ENCODE data around the gene POLR2C.

The POLR2C gene

DNA sequence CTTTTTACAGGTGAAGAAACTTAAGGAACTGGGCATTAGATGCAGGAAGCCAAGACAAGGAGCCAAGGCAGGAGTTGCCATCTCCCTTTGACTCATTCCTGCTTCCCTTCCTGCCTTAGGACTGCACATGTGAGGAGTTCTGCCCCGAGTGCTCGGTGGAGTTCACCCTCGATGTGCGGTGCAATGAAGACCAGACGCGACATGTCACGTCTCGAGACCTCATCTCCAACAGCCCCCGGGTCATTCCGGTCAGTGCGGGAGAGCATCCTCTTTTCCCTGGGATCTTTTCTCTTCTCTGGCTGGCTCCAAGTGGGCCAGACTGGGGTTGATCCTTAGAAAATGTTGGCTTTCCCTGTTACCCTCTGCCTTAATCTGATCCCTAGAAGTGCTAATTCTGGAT is 6.6 kb downstream of the POLR2C start:
- H3K4me1 ChIP-seq, result peaks cover 19 to 36% (median 23%) of the 10 kb centered on the region in 10 experiments
- H3K27me3 ChIP-seq, result no peaks in the 10 kb centered on the region
- H3K9ac ChIP-seq, result no peak overlapping the region
- H3K4me2 ChIP-seq, result no peak overlapping the region
- no peak overlapping the region for H3K27ac ChIP-seq
- peaks cover 84 to 98% (median 96%) of the 10 kb centered on the region in 11 experiments for H3K36me3 ChIP-seq
- TF ChIP-seq Cebpa-rat (IDR thresholded peaks at IDR 0.05), result no peak
- H3K4me3 ChIP-seq, result no peak overlapping the region
- no peaks in the 10 kb centered on the region for H3K9me3 ChIP-seq (replicated peaks in 1 of 11)
- H4K20me1 ChIP-seq, result peaks cover 3 to 91% (median 60%) of the 10 kb centered on the region in 11 experiments; a peak in 20 of 22 replicates

DNA sequence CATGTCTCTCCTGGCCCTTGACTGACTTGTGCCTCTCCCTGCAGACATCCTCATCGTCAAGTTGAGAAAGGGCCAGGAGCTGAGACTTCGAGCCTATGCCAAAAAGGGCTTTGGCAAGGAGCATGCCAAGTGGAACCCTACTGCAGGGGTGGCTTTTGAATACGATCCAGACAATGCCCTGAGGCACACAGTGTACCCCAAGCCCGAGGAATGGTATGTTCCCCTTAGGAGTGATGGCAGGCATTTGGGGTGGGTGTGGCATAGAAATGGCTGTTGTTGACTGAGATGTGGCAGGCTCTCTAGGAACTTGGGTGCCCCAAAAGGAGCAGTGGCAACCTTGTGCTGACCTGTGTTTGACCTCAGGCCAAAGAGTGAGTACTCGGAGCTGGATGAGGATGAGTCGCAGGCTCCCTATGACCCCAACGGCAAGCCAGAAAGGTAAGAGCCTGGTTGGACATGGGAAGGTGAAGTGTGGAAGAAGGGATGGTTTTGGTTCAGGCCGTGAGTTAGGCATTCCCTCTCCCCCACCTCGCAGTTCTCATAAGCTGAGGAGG is 7.5 kb downstream of the POLR2C start:
- peaks cover 79 to 99% (median 96%) of the 10 kb centered on the region in 11 experiments for H3K36me3 ChIP-seq

GRCh38 chr16:57470711-57471110 is 8.2 kb downstream of the POLR2C start:
- no peak overlapping the region for H3K4me2 ChIP-seq

More for the DNA sequence above, 7.5 kb downstream of the POLR2C start:
- no peak overlapping the region for H3K9ac ChIP-seq
- peaks cover 3 to 89% (median 67%) of the 10 kb centered on the region in 11 experiments; a peak in 20 of 22 replicates for H4K20me1 ChIP-seq
- no peak overlapping the region for H3K4me2 ChIP-seq
- H3K9me3 ChIP-seq (replicated peaks in 1 of 11), result no peaks in the 10 kb centered on the region
- no peak overlapping the region for H3K4me3 ChIP-seq
- H3K4me1 ChIP-seq, result peaks cover 16 to 37% (median 28%) of the 10 kb centered on the region in 10 experiments
- no peak overlapping the region for H3K27ac ChIP-seq
- H3K27me3 ChIP-seq, result no peaks in the 10 kb centered on the region
- no peak for TF ChIP-seq Cebpa-rat (IDR thresholded peaks at IDR 0.05)

GRCh38 chr16:57471209-57471608 is 8.7 kb downstream of the POLR2C start:
- Histone ChIP-seq H3K27ac (no peak overlapping the region), H3K27me3 (no peaks in the 10 kb centered on the region), H4K20me1 (peaks cover 3 to 85% (median 64%) of the 10 kb centered on the region in 11 experiments; a peak in 20 of 22 replicates), H3K9me3 (replicated peaks in 1 of 11) (no peaks in the 10 kb centered on the region), H3K36me3 (peaks cover 67 to 91% (median 84%) of the 10 kb centered on the region in 11 experiments), H3K9ac (no peak overlapping the region), H3K4me2 (no peak overlapping the region), H3K4me3 (no peak overlapping the region), H3K4me1 (peaks cover 20 to 49% (median 40%) of the 10 kb centered on the region in 10 experiments)
- TF ChIP-seq Cebpa-rat (IDR thresholded peaks at IDR 0.05), result no peak

More at GRCh38 chr16:57470711-57471110, 8.2 kb downstream of the POLR2C start:
- TF ChIP-seq Cebpa-rat (IDR thresholded peaks at IDR 0.05), result no peak
- Histone ChIP-seq H3K4me1 (peaks cover 15 to 44% (median 35%) of the 10 kb centered on the region in 10 experiments), H3K9me3 (replicated peaks in 1 of 11) (no peaks in the 10 kb centered on the region), H3K27me3 (no peaks in the 10 kb centered on the region), H3K27ac (no peak overlapping the region), H3K9ac (no peak overlapping the region), H3K4me3 (no peak overlapping the region), H3K36me3 (peaks cover 72 to 96% (median 89%) of the 10 kb centered on the region in 11 experiments), H4K20me1 (peaks cover 3 to 86% (median 66%) of the 10 kb centered on the region in 11 experiments; a peak in 20 of 22 replicates)

- Histone ChIP-seq H3K4me3 (no peak overlapping the region), H3K9me3 (replicated peaks in 1 of 11) (no peaks in the 10 kb centered on the region), H3K4me2 (peak overlapping the region; percentile 43 to 82 (median 61)), H3K36me3 (peaks cover 58 to 84% (median 76%) of the 10 kb centered on the region in 11 experiments), H3K27ac (peak overlapping the region in 4 of 11 experiments; percentile 22 to 50 (median 34); a peak in 4 of 22 replicates), H3K27me3 (no peaks in the 10 kb centered on the region), H3K9ac (peak overlapping the region in 6 of 11 experiments; percentile 6 to 54 (median 40); a peak in 4 of 22 replicates), H4K20me1 (peaks cover 3 to 86% (median 68%) of the 10 kb centered on the region in 11 experiments; a peak in 20 of 22 replicates), H3K4me1 (peaks cover 28 to 57% (median 48%) of the 10 kb centered on the region in 10 experiments)
- TF ChIP-seq Cebpa-rat (IDR thresholded peaks at IDR 0.05), result no peak
Measured at GRCh38 chr16:57471852-57472664, 9.6 kb downstream of the POLR2C start.

- peaks cover 3 to 88% (median 74%) of the 10 kb centered on the region in 11 experiments; a peak in 20 of 22 replicates for H4K20me1 ChIP-seq
- H3K9me3 ChIP-seq (replicated peaks in 1 of 11), result no peaks in the 10 kb centered on the region
- H3K36me3 ChIP-seq, result peaks cover 52 to 84% (median 69%) of the 10 kb centered on the region in 11 experiments
- H3K4me3 ChIP-seq, result no peak overlapping the region
- H3K4me1 ChIP-seq, result peaks cover 35 to 63% (median 54%) of the 10 kb centered on the region in 10 experiments
- peak overlapping the region; percentile 43 to 82 (median 61) for H3K4me2 ChIP-seq
- peak overlapping the region in 6 of 11 experiments; percentile 6 to 54 (median 40); a peak in 4 of 22 replicates for H3K9ac ChIP-seq
- no peak for TF ChIP-seq Cebpa-rat (IDR thresholded peaks at IDR 0.05)
- peak overlapping the region in 4 of 11 experiments; percentile 22 to 50 (median 34); a peak in 4 of 22 replicates for H3K27ac ChIP-seq
- no peaks in the 10 kb centered on the region for H3K27me3 ChIP-seq
Measured at GRCh38 chr16:57472665-57473060, 10.2 kb downstream of the POLR2C start.

DNA sequence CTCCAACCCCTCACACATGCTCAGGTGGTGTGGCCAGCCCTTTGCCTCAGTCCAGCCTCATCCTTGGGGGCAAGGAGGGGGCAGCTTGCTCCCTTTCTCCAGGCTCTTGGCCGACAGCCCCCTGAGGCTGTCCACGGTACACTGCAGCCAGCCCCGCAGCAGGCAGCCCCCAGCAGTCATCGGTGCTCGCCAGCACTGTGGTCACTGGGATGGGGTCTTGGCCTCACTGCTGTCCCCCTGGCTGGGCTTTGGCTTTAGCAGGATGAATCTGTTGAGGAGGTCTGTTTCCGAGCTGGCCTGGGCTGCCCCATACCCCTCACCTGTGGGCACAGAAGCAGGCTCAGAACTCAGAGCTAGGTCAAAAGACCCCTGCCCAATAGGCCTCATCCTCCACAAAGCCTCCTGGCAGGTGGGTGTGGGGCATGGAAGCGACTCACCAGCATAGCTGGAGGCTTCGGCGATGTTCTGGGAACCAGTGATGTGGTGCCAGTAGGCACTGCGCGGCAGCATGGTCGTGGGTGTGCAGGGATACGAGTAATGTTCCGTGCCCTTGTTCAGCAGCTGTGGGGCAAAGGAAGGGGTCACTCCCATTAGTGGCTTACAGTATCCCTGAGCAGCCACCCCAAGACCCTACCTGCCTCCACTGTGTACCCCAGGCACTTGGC is 10.8 kb downstream of the POLR2C start:
- peak overlapping the region in 10 of 11 experiments; percentile 43 to 82 (median 63); a peak in 16 of 22 replicates for H3K4me2 ChIP-seq
- peak overlapping the region in 2 of 11 experiments; percentile 32 to 35; a peak in 1 of 22 replicates for H3K27ac ChIP-seq
- H4K20me1 ChIP-seq, result peaks cover 3 to 94% (median 80%) of the 10 kb centered on the region in 11 experiments; a peak in 20 of 22 replicates
- H3K9ac ChIP-seq, result 0 out of 22 replicates have a peak overlapping the region, but pooled peaks of 3 of the 11 experiments have one; percentile 6 to 45 (median 11)
- H3K9me3 ChIP-seq (replicated peaks in 1 of 11), result no peaks in the 10 kb centered on the region
- H3K27me3 ChIP-seq, result no peaks in the 10 kb centered on the region
- peaks cover 41 to 70% (median 61%) of the 10 kb centered on the region in 10 experiments for H3K4me1 ChIP-seq
- H3K36me3 ChIP-seq, result peaks cover 46 to 80% (median 64%) of the 10 kb centered on the region in 11 experiments
- H3K4me3 ChIP-seq, result no peak overlapping the region
- TF ChIP-seq Cebpa-rat (IDR thresholded peaks at IDR 0.05), result no peak

DNA sequence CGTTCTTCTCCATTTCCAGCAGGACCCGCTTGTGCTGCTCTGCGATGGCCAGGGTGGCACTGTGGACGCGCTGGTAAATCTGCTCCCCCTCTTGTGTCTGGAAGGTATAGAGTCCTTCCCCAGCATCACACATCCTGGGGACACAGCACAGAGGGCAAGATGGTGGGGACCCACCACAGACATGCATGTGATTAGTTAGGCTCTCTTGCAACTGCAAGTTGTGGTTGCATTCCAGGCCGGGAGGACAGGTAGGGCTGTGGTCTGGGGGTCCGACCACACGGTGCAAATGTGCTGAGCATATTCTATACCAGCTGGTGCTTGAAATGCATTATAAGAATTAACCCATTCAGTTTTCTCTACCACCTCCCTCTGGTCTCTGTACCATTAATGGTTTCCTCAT is 11.4 kb downstream of the POLR2C start:
- no peak overlapping the region for H3K4me3 ChIP-seq
- H3K4me2 ChIP-seq, result no peak overlapping the region
- no peak overlapping the region for H3K9ac ChIP-seq
- no peaks in the 10 kb centered on the region for H3K27me3 ChIP-seq
- H3K36me3 ChIP-seq, result peaks cover 40 to 74% (median 58%) of the 10 kb centered on the region in 11 experiments
- H3K9me3 ChIP-seq (replicated peaks in 1 of 11), result no peaks in the 10 kb centered on the region
- H4K20me1 ChIP-seq, result peaks cover under 1 to 94% (median 77%) of the 10 kb centered on the region in 11 experiments; a peak in 20 of 22 replicates
- no peak overlapping the region for H3K27ac ChIP-seq
- peaks cover 47 to 76% (median 67%) of the 10 kb centered on the region in 10 experiments for H3K4me1 ChIP-seq
- no peak for TF ChIP-seq Cebpa-rat (IDR thresholded peaks at IDR 0.05)
